Measurements from ENCODE around the gene COA3.

Gene COA3

GRCh38 chr17:42817866-42818265, 19.4 kb upstream of the COA3 start:
- no peak for DNase-seq

DNA sequence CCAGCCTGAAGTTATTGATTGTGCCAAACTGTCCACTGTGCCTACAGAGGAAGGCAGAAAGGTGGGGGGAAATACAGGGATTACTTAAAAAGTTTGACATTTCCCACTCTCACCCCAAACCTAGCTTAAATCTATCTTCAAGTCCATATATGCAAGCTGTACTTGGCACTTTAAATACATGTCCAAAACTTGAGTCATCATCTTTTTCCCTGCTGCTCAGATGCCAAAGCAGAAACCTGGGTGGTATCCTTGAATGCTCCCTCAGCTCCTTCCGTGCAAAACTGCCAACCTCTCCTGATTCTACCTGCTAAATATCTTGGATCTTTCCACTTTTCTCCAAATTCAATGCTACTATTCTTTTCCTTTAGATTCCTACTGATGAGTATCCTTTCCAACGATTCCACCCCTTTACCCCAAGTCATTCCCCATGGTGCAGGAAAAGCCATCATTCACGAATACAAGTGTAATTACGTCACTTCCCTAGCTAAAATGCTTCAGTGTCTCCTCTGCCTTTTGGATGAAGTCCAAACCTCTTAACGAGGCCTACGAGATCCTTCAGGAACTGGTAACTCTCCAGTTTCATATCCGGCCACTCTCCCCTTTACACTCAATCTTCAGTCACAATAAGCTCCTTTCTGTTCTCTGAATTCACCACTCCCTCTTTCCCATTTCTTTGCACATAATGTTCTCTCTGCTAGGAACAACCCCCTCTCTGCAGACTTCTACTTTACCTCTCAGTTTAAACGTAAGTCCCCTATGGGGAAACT, 16.3 kb upstream of the COA3 start:
- DNase-seq = no peak

DNA sequence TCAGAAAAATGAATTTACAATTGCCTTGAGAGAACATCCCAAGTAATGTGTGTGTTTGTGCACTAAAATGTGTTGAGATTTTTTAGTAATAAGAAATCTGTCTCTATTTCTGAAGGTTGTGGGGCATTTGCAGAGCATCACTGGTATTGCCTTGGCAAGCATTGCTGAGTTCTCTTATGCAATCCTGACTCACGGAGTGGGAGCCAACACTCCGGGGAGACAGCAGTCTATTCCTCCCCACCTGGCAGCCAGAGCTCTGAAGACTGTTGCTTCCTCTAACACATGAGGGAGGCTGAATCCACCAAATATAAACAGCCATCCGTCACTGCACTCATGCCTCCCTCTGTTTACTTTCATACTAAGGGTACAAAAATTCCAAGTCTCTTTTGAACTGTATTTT, 10.7 kb upstream of the COA3 start:
- no peak for DNase-seq

DNA sequence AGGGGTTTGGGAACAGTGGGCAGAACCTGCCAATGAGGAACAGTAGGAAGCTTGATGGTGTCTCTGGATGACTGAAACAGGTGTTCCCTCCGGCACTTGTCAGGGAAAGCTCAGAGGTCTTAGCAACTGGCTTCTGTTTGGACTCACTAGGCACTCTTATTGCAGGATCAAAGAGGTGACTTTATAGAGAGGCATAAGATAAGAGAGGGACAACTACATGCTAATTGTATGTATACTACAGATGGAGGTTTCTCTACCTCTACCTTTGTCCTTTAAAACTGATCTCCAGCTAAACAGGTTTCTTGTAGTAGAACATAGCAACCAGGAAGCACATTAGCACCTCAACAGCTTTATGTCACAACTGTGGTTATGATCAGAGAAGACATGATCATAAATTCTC, 7.7 kb upstream of the COA3 start:
- no peak for DNase-seq

DNA sequence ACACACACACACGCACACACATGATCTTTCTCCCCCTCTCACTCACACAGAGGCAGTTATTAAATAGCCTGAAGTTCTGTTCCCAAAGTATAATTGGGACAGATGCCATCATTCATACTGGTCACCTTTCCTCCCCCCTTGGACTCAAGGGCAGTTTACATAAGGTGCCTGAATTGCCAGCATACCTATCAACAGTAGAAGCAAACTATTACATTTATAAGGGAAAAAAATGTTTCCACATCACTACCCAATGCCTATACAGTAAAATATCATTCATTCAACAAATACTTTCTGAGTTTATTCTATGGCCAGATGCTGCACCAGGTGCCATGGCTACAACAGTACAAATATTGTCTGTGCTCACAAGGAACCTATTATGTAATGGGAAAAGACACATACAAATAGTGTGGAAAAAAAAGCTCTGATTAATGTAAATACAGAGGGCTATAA, 6.4 kb upstream of the COA3 start:
- no peak for DNase-seq

GRCh38 chr17:42803074-42803883, 4.8 kb upstream of the COA3 start:
- no peak for DNase-seq

DNA sequence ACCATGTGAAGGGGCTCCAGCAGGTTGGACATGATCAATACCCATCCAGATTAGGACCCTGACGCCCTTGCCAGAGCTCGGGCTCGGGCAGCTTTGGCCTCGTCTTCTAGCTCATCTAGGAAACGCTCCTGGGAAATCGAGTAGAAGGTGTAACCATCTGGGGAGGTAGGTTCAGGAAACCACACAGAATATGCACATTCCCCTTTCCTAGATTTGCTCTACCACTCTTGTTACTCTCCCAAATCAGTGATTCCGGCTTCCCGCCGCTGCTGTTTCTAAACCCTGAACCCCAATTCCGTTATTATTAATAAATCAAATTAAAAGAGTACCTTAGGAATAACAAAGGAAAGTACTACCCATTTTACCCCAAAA, 507 bp downstream of the COA3 start:
- no peak for DNase-seq

- no peak for DNase-seq
Measured at GRCh38 chr17:42797067-42798007, 1.2 kb downstream of the COA3 start.

GRCh38 chr17:42796066-42796758, 2.3 kb downstream of the COA3 start:
- DNase-seq = no peak

GRCh38 chr17:42795465-42795864, 3.0 kb downstream of the COA3 start:
- no peak for DNase-seq

GRCh38 chr17:42795061-42795460, 3.4 kb downstream of the COA3 start:
- no peak for DNase-seq

DNA sequence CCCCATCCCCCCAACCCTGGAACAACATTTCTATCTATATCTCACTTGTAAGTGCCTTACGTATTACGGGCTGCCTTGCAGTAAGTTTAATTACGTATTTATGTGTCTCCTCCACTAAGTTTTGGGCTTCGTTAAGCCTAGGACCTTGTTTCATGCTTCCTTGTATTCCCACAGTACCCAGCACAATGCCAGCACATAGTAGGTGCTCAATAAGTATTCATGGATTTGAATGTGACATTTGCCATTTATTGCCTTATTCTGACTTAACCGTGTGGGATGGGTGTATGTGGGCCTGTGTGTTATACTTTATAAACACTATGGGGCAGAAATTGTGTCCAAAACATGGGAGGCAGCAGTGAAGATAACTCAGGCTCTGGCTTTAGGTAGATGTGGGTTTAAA, 6.0 kb downstream of the COA3 start:
- no peak for DNase-seq

DNA sequence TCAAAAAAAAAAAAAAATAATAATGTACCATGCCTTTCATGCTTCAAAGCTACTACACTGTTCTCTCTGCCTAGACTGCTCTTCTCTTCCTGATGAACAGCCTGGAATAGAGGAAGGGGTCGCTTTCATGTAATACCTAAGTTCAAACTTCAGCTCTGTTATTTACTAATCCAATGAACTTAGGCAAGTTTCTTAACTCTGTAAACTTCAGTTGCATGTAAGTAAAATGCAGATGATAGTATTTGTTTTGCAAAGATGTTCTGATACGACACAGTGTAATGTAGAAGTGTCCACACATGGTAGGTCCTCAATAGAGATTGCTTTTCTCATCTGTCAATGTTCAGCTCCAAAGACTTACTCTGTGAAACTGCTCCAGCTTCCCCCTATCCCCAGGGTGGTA, 6.6 kb downstream of the COA3 start:
- DNase-seq = no peak

DNA sequence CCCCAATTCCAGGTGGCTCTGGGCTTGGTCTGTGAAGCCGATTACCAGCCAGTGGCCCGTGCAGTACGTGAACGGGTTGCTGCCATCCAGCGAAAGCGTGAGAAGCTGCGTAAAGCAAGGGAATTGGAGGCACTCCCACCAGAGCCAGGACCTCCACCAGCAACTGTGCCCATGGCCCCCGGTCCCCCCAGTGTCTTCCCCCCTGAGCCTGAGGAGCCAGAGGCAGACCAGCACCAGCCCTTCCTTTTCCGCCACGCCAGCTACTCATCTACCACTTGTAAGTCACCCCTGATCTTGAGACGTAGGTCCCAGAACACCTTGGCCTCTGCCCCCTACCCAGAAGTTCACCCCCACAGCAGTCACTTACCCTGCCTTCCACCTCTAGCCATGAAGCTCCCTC, 11.2 kb downstream of the COA3 start:
- DNase-seq = no peak

- DNase-seq = no peak
Measured at GRCh38 chr17:42784811-42785592, 13.5 kb downstream of the COA3 start.

GRCh38 chr17:42784409-42784808, 14.1 kb downstream of the COA3 start:
- no peak for DNase-seq

- DNase-seq = no peak
Measured at GRCh38 chr17:42783791-42784138, 14.7 kb downstream of the COA3 start.

GRCh38 chr17:42783062-42783790, 15.3 kb downstream of the COA3 start:
- DNase-seq = no peak

GRCh38 chr17:42782166-42783061, 16.1 kb downstream of the COA3 start:
- no peak for DNase-seq

DNA sequence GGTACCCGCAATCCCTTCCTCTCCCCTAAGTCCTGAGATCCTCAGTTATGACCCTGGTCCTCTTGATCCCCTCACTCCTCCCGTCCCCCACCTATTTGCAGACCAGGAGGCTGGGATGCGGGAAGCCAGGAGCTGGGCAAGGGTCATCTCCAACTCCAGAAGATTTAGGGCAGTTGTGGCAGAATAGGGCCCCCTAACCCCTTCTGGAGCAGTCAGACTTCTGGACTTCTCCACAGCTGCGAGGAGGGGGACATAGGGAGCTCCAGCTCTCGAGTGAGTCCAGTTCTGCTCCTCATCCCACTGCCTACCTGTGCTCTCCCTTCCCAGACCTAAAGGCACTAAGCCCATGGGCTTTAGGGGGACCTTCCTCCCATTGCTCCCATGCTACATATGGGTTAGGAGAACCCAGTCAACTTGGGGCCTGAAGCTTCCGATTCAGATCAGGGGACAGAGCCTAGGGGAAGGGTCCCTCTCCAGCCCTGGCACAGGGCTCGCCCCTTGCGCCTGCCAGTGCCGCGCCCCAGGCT, 16.8 kb downstream of the COA3 start:
- no peak for DNase-seq

All from activated CD4-positive, alpha-beta T cell treated with anti-CD3 and anti-CD28 coated beads for 48 hours (primary cell).